AG04449 (cell line): ENCODE data around the gene PBX3.

Experiments used
- CTCF ChIA-PET: fragments of 350-600 bp; formaldehyde crosslinking; extraction: SDS; loops from one replicate; lab custom pipeline; 2021; ENCODE audit warnings: antibody characterized with exemption; lab: Yijun Ruan, JAX
- POLR2A ChIA-PET: fragments of 400-600, 350-600 bp; formaldehyde crosslinking; extraction: SDS; loops from one replicate; lab custom pipeline; 2020; ENCODE audit warnings: antibody characterized with exemption, inconsistent platforms; lab: Yijun Ruan, JAX
- DNase-seq: peaks from one replicate; pipeline ENCODE4 v3.0.0-alpha.2; 2010; ENCODE audit warnings: low read depth, low spot score
- H3K4me3 ChIP-seq: 2 replicates; pipeline ENCODE4 v1.5.1; 2011; ENCODE audit warnings: low read depth, mild to moderate bottlenecking, control low read depth, low read length
- CTCF ChIP-seq: IDR thresholded peaks from one replicate; pipeline ENCODE4 v1.5.1; 2011; ENCODE audit warnings: mild to moderate bottlenecking, moderate library complexity, low read length, control low read depth, inconsistent platforms; ENCODE audit not compliant: insufficient read depth; ENCODE audit errors: missing control alignments

Gene PBX3

DNA sequence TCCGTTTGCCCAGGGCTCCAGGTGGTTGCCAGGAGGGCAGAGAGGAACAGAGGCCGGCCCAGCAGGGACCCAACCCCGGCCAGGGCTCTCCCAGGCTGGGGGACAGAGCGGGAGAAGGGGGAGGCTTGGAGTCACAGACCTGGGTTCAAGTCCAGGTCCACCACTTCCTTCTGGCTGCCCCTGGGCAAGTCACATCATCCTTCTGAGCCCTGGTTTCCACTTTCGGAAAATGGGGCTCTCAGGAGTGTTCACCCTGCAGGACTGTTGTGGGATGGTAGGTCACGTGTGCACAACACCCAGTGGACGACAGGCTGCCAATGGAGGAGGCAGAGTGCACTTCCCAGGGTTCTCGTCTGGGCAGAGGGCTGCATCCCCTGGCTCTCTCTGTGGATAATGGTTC, 245.4 kb downstream of the PBX3 start:
- H3K4me3 ChIP-seq: no peak overlapping the region
- TF ChIP-seq CTCF: no peak
- DNase-seq: no peak
- CTCF ChIA-PET: no interaction called here
- POLR2A ChIA-PET: no interaction called here

- no peak for TF ChIP-seq CTCF
- CTCF ChIA-PET: no interaction called here
- DNase-seq: no peak
- POLR2A ChIA-PET: no interaction called here
- no peak overlapping the region for H3K4me3 ChIP-seq
Measured at GRCh38 chr9:125993466-125993865, 246.3 kb downstream of the PBX3 start.

DNA sequence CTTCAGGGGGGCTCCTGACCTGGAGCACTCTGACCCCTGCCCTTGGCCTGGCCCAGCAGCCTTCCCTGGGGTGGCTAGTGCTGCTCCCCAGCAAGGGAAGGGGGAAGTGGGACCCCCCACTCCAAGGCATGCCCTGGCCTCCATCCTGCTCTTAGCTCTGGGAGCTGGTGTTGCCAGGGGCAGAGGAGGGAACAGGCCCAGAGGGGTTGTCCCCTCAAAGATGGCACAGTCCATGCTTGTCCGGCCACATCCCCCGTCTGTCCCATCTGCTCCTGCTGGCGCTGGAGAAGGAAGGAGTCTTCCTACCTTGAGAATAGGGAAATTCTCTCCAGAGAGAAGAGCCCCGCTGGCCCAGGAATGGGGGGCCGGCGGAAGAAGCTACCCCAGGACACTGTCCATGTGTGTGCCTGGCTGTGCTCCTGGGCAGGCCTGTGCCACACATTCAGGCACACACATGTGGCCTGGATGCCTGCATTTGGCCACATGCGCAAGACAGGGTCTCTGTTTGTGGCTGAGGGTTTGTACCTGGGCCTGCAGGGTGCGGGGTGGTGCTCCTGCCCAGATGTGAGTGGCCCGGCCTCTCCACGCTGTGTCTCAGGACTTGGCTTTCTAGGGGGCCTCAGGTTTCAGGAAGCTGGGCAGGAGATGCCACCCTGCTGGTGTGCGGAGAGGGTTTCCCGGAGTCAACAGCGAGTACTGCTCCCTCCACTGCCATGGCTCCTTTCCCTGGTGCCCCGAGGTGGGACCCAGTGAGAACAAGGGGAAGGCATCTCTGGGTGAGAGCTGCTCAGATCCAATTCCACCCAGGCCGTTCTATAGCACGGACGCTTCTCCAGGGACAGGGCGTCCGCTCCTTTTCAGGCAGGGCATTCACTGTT, 247.1 kb downstream of the PBX3 start:
- H3K4me3 ChIP-seq: no peak overlapping the region
- TF ChIP-seq CTCF: no peak
- POLR2A ChIA-PET: no interaction called here
- DNase-seq: no peak
- CTCF ChIA-PET: no interaction called here

GRCh38 chr9:125995006-125995405, 247.8 kb downstream of the PBX3 start:
- no peak overlapping the region for H3K4me3 ChIP-seq
- POLR2A ChIA-PET: no interaction called here
- no peak for TF ChIP-seq CTCF
- DNase-seq: no peak
- CTCF ChIA-PET: no interaction called here

DNA sequence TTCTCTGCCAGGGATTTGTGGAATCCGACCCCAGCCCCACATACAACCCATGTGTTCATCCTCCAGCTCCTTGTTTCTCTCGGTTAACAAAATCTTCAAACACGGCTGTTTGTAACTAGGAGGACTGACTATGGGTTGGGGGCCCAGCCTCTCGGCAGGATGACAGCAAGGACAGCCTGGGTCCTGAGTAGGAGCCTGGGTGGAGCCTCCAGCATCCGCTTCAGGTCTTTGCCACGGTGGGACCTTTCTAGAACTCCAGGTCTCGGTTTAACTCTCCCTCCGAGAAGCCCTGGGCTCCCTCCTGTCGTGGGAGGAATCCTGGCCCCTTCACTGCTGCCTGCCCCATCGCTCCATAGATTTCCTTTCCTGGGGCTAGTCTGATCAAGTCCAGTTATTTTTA, 248.5 kb downstream of the PBX3 start:
- H3K4me3 ChIP-seq: no peak overlapping the region
- no peak for DNase-seq
- CTCF ChIA-PET: no interaction called here
- POLR2A ChIA-PET: no interaction called here
- no peak for TF ChIP-seq CTCF

- ChIA-PET CTCF (no interaction called here), POLR2A (no interaction called here)
- no peak for DNase-seq
- H3K4me3 ChIP-seq: no peak overlapping the region
- TF ChIP-seq CTCF: no peak
Measured at GRCh38 chr9:125996791-125997190, 249.6 kb downstream of the PBX3 start.
